Epithelial cell of esophagus (primary cell): ENCODE measurements around the gene IFT20.
A peak's percentile ranks its signal among the peaks of the same experiment; 100 is the strongest.

Experiments
- DNase-seq: peaks from one replicate; pipeline ENCODE4 v3.0.0; 2010; ENCODE audit warnings: low read depth
- H3K4me3 ChIP-seq: 2 replicates; pipeline ENCODE4 v1.5.1; 2011; ENCODE audit warnings: mild to moderate bottlenecking, low read length, control low read depth
- TF ChIP-seq, protein P1 (sequence below): IDR thresholded peaks from 2 replicates; pipeline ENCODE4 v1.5.1; 2011; ENCODE audit warnings: low read depth, mild to moderate bottlenecking, low read length, control low read depth, inconsistent platforms; ENCODE audit not compliant: insufficient read depth; ENCODE audit errors: missing control alignments

IFT20 gene

GRCh38 chr17:28325211-28325610, 10.1 kb downstream of the IFT20 start:
- TF ChIP-seq, protein P1, sequence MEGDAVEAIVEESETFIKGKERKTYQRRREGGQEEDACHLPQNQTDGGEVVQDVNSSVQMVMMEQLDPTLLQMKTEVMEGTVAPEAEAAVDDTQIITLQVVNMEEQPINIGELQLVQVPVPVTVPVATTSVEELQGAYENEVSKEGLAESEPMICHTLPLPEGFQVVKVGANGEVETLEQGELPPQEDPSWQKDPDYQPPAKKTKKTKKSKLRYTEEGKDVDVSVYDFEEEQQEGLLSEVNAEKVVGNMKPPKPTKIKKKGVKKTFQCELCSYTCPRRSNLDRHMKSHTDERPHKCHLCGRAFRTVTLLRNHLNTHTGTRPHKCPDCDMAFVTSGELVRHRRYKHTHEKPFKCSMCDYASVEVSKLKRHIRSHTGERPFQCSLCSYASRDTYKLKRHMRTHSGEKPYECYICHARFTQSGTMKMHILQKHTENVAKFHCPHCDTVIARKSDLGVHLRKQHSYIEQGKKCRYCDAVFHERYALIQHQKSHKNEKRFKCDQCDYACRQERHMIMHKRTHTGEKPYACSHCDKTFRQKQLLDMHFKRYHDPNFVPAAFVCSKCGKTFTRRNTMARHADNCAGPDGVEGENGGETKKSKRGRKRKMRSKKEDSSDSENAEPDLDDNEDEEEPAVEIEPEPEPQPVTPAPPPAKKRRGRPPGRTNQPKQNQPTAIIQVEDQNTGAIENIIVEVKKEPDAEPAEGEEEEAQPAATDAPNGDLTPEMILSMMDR, result no peak
- H3K4me3 ChIP-seq, result no peak overlapping the region
- no peak for DNase-seq

GRCh38 chr17:28324781-28325180, 10.5 kb downstream of the IFT20 start:
- TF ChIP-seq, protein P1, result no peak
- no peak for DNase-seq

DNA sequence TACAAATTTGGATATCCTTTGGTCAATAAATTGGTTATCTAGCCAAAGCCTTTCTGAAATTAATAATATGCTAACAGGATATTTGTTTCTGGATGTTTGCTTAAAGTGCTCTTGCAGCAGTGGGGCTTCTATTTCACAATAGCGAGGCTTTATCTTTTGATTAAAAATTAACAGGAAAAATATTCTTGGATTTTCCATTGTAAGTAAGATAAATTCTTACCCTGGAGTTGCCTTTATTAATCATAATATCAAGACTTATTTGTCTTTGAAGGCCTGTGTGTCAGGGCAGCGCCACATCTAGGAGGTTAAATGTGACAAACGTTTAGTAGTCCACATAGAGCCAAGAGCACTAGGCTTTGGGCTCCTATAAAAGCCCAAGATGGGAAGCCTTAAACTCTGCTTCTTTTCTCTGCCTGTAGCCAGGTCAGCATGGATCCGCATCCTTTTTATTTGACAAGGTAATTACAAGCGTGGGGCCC, 11.0 kb downstream of the IFT20 start:
- H3K4me3 ChIP-seq, result no peak overlapping the region
- TF ChIP-seq, protein P1, result no peak
- no peak for DNase-seq

More at GRCh38 chr17:28324781-28325180, 10.5 kb downstream of the IFT20 start:
- no peak overlapping the region for H3K4me3 ChIP-seq

- DNase-seq, result no peak
- peak overlapping the region; percentile 72 for H3K4me3 ChIP-seq
- TF ChIP-seq, protein P1, result no peak
Measured at GRCh38 chr17:28320215-28321061, 14.8 kb downstream of the IFT20 start.

- peak overlapping the region; percentile 72 for H3K4me3 ChIP-seq
- TF ChIP-seq, protein P1, result no peak
- DNase-seq, result peak; percentile 16
Measured at GRCh38 chr17:28319598-28319935, 15.7 kb downstream of the IFT20 start.

GRCh38 chr17:28318759-28319597, 16.3 kb downstream of the IFT20 start, which contains the start of gene TMEM97:
TMEM97 (plus strand) TSS chr17:28319200; CDS start chr17:28319240, 40 bp downstream.
- peak; percentile 98 for DNase-seq
- TF ChIP-seq, protein P1, result peak; percentile 1
- H3K4me3 ChIP-seq, result peak within 1 kb of the TSS; percentile 72
